GM19351 (cell line): ENCODE data around the gene SORL1.
"Not testable (repeated sequence)": the region's sequence is repeated elsewhere in the genome, so short reads cannot be mapped to it uniquely, and the experiment has no call there.

Experiments
- ATAC-seq: cut with Tn5 transposase; IDR thresholded peaks from one replicate; pipeline ENCODE4 v1.9.1; 2021; ENCODE audit warnings: mild to moderate bottlenecking, moderate library complexity; ENCODE audit not compliant: unreplicated experiment

The SORL1 gene, protein sequence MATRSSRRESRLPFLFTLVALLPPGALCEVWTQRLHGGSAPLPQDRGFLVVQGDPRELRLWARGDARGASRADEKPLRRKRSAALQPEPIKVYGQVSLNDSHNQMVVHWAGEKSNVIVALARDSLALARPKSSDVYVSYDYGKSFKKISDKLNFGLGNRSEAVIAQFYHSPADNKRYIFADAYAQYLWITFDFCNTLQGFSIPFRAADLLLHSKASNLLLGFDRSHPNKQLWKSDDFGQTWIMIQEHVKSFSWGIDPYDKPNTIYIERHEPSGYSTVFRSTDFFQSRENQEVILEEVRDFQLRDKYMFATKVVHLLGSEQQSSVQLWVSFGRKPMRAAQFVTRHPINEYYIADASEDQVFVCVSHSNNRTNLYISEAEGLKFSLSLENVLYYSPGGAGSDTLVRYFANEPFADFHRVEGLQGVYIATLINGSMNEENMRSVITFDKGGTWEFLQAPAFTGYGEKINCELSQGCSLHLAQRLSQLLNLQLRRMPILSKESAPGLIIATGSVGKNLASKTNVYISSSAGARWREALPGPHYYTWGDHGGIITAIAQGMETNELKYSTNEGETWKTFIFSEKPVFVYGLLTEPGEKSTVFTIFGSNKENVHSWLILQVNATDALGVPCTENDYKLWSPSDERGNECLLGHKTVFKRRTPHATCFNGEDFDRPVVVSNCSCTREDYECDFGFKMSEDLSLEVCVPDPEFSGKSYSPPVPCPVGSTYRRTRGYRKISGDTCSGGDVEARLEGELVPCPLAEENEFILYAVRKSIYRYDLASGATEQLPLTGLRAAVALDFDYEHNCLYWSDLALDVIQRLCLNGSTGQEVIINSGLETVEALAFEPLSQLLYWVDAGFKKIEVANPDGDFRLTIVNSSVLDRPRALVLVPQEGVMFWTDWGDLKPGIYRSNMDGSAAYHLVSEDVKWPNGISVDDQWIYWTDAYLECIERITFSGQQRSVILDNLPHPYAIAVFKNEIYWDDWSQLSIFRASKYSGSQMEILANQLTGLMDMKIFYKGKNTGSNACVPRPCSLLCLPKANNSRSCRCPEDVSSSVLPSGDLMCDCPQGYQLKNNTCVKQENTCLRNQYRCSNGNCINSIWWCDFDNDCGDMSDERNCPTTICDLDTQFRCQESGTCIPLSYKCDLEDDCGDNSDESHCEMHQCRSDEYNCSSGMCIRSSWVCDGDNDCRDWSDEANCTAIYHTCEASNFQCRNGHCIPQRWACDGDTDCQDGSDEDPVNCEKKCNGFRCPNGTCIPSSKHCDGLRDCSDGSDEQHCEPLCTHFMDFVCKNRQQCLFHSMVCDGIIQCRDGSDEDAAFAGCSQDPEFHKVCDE (N-terminal part only)

DNA sequence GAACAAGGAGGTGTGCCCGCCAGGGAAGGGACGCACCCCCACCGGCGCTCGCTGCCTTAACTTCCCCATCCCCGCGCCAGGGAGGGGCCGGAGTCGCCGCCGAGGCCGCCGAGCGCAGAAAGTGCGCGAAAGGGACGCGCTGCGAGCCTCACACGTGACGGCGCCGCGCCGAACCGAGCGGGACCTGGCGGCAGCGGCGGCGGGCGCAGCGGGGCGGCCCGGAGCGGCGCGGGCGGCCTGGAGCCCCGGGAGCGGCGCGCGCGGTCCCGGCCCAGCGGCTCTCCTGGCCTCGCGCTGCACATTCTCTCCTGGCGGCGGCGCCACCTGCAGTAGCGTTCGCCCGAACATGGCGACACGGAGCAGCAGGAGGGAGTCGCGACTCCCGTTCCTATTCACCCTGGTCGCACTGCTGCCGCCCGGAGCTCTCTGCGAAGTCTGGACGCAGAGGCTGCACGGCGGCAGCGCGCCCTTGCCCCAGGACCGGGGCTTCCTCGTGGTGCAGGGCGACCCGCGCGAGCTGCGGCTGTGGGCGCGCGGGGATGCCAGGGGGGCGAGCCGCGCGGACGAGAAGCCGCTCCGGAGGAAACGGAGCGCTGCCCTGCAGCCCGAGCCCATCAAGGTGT, at the start of gene SORL1:
SORL1 (plus strand) TSS at position 329 of the 623 bp plus-strand sequence; CDS start at position 347, 18 bp downstream.
- peak; percentile 58 for ATAC-seq

DNA sequence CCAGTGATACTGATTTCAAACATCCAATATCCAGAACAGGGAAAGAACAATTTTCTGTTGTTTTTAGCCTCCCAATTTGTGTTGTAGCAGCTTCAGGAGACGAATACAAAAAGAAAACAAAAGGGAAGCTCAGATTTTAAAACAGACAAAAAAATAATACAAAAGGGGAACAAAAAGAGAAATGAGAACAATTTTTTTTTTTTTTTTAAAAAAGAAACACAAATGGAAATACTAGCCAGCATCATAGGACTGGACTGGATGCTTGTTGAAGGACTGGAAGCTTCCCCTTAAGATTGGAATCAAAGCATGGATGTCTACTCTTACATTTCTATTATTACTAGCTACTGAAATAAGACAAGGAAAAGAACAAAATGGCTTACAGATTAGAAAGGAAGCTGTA, 46.5 kb upstream of the SORL1 start:
- no peak for ATAC-seq

DNA sequence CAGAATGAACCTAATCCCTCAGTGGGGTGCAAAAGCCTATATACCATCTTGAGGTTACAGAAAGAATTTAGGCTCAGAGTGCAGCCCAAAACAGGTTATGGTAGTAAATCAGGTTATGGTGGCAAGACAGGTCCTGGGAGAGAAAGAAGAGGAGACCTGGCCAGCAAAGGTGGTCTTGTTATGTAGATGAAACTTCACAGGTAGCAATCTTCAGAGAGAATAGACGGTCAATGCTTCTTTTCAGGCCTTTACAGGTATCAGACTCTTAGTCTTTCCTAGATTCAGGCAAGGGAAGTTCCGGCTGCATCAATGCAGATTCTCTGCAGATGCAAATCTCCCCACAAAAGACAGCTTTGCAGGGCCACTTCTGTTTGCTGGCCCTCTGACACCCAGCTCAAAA, 45.8 kb upstream of the SORL1 start:
- ATAC-seq, result no peak

DNA sequence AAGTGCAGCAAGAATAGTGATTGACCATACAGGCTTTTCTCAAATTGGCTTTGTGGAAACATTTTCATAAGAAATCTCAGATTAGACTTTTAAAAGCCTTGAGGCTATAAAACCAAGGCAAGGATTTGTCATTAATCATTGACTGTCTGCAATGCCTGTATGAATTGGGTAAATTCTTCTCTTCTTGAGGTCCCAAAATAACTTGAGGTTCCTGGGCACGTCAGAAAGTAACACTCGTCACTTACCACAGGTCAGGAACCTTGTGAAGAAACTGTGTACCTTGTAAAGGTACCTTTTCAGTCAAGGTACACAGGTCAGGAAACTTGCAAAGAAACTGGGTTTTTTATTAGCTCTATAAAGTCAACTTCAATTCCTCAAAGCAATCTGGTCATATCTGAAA, 43.3 kb upstream of the SORL1 start:
- no peak for ATAC-seq

DNA sequence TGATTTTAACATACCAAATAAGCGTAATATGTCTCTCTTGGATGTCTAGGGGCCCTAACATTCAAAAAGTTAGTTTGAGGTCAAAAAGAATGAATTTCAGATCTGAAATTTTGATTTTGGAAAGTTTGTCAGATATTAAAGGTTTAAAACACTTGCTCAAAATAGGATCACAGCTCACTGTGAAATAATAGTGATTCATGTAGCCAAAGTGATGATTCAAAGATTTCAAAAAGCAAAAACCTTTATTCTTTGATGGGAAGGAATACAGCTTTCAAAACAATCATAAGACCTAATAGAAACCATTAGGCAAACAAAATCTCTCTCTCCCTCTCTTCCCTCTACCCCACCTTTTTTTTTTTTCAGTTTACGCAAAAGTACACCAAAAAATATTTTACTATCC, 42.1 kb upstream of the SORL1 start:
- ATAC-seq, result not testable (repeated sequence)

DNA sequence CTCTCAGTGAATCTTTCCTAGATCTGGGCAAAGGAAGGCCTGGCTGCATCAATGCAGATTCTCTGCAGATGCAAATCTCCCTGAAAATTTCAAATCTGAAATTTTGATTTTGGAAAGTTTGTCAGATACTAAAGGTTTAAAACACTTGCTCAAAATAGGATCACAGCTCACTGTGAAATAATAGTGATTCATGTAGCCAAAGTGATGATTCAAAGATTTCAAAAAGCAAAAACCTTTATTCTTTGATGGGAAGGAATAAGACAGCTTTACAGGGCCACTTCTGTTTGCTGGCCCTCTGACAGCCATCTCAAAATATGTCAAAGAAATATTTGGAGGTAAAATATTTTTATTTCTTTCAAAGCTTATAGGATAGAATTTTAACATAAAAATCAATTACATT, 40.8 kb upstream of the SORL1 start:
- ATAC-seq, result not testable (repeated sequence)

DNA sequence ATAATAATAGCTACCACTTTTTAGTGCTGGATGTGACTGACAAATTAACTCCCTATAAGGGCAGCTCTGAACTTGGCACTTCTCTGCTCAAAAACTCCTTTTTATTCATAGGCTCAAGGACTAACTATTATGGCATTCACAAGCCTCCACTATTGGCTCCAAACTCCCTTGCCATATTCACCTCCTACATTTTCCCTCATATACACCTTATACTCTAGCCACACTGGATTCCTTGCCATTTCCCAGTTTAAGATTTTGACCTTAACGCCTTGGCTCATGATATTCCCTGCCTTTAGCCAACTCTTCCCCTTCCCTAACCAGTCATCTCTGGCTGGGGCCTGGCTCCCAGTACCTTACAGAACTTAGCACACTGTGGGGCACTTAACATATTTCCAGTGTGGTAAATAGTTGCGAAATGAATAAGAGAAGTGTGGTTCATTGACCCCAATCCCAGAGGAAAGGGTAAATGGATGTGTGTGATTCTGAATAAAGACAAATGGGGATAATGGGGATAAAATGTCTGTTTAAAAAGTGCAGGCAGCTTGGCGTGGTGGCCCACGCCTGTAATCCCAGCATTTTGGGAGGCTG, 40.0 kb upstream of the SORL1 start:
- no peak for ATAC-seq

DNA sequence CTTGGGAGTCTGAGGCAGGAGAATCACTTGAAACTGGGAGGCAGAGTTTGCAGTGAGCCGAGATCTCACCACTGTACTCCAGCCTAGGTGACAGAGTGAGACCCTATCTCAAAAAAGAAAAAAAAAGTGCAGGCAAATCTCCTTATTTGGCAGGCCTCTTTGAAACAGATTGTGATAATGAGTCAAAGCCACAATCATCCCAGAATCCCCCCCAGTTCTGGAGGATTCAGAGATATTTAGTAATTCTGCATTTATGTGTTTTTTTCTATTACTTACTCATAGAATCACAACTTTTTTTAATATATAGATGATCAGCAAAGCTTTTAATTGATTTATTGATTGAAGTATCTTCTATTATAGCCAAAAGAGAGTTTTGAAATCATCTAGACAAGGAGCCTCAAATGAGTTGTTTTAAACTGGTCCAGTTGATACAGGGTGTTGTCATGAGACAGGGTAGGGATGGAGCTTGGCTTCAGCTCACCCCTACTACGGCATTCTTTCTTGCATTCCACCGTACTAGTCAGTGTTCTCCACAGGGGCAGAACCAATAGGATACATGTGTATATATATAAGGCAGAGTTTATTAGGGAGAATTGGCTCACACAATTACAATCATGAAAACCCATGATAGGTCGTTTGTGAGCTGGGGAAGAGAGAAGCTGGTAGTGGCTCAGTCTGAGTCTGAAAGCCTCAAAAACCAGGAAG, 39.3 kb upstream of the SORL1 start:
- no peak for ATAC-seq

DNA sequence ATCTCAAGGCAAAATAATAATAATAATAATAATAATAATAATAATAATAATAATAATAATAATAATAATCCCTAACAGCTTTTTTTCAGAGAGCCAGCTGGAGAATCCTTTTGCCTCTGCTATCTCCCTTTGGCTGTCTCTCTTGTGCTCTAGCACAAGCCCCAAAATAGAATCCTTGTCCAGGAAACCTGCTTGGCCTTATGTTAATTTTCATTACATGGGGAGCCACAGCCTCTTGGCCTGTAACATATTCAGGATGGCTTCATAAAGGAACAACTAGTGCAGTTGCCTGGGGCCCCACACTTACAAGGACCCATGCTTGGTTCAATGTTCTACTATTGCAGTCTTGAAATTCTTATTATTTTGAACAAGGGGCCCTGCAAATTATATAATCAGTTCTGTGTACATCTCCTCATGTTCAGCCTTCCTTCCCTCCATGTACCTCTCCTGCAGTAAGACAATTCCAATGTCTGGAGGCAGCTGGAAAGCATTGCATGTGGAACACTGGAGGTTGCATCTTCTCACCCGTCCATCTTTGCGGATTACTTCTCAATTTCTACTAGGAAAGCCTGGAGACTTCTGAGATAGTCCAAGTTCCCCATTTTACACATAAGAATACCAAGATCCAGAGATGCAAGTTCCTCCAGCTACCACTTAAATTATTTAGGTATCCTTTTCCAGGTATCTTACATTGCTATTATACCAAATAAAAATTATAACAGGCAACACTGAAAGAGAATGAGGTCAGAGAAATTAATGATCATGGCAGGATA, 37.8 kb upstream of the SORL1 start:
- ATAC-seq, result no peak

DNA sequence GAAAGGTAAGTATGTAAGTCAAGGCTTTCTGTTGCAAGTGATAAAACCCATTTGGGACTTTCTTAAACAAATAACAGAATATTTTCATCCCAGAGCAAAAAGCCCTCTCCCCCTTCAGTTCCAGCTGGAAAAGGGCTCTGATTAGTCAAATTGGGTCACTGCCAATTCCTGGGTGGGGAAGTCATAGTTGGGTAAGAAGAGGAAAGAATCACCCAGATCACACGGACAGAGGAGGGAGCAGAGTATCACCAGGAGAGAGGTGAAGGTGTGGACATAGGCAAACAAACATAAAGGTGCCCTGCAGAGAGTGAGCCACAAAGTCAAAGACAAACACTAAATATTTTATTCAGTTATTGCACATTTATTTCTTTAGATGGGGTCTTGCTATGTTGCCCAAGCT, 36.3 kb upstream of the SORL1 start:
- ATAC-seq, result no peak

DNA sequence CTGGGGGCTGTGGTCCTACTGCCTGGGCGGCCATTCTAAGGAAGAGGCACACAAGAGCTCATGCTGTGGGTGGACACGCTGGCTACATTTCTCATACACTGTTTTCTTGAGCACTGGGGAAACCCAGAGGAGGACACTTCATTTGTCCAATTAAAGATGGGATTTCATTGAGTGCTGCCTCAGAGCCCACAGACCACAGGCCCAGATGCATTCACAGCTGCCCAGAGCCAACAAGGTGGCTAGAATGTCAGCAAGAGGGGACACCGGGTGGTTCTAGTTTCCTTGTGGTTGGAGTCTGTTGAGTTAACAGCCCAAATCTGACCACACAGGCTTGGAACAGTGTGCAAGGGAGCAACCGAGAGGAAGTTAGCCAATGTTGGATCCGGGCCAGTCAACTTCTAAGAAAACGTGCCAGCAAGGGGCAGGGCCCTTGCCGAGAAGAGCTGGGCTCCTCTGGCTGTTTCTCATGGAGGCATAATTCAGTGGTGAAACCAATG, 35.0 kb upstream of the SORL1 start:
- no peak for ATAC-seq

DNA sequence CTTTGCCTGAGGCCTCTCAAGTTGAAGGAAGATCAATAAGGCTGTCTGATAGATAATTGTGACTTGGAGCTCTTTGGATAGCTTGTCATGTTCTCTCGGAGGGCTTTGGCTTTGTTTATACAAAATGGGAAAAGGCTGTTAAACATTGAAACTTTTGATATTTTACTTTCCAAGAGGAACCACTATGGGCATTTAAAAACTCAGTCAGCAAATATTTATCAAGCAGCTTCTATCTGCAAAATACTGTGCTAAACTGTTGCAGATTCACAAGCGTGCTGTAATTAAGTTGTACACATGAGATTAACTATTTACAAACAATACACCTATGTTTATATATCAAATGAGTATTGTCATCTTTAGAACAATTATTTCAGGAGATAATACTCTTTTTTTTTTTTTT, 34.5 kb upstream of the SORL1 start:
- ATAC-seq, result no peak

DNA sequence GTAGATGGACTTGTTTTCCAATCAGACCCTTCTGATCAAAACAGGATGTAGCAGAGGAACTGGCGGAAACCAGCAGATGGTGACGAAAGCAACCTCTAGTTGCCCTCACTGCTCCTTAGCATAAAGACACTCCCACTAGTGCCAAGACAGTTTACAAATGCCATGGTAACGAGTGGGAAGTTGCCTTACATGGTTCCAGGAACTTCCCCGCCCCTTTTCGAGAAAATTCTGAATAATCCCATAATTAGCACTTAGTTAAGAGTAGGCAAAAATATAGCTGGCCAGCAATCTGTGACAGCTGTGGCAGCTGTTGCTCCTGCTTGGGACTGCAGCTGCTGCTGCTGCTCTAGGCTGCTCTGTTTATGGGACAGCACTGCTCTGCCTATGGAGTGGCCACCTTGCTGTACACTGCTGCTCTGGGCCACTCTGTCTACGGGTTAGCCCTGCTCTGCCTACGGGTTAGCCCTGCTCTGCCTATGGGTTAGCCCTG, 33.4 kb upstream of the SORL1 start:
- ATAC-seq, result peak; percentile 53

DNA sequence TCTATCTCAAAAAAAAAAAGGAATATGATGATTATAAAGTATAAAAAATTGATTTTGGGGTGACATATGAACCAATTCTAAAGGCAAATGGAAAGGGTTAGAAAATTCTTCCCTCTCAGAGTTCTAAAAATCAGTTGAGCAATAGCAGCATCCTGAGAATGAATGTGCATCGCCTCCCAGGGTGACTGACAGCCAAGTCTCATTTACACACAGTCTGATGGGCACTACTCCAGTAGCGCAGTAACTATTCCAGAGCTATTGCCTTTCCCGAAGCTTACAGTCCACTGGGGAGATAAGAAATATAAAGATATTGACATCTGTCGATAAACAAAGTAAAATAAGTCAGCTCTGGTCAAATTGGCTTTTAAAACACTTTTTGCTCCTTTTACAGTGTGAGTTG, 32.3 kb upstream of the SORL1 start:
- ATAC-seq, result no peak

DNA sequence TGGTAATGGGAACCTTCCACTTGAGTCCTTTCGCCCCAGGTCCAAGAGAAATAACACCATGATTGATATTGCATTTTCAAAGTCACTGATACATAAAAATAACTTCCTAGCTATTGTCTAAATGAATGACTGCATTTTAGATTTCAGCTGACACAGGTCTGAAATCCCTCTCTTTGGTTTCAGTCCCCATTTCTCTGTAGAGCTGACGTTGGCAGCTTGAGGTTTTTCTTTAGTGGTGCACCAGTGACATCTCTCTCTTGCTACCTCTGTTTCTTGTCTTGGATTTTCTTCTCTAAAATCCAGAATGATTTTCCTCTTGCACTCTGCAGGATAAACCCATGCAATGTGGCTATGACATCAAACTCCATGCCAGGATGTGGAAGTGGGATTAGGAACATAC, 31.7 kb upstream of the SORL1 start:
- ATAC-seq, result no peak

DNA sequence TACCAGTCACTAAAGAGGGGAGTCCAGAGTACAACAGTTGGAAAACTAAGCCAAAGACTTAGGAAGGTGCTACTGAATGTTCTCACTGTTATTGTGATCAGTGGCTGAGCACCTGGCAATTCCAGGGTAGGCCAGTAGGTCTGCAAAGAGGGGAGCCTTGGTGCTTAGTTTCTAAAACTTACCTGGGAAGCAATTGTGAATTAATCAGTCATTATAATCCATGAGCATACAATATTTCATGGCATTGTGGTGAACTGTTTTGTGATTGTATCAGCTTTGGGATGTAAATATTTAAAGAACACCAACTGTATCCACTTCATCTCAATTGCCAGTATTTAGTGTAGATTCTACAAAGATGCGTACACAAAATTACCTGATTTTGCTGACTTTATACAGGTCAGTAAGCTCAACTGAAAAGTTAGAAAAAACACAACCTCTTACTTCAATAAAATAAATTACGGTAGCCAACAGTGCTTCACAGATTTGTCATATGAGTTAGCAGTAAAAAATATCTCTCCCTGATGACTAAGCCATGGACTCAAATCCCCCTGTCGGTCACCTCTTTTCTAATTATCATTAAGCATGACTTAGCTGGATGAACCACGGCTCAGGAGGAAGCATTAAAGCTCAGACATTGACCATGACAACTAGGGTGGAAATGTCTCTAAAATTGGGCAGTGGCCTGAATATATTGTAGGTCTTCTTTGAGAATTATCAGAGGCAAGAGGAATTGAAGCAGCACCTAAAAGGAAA, 30.8 kb upstream of the SORL1 start:
- ATAC-seq, result no peak

DNA sequence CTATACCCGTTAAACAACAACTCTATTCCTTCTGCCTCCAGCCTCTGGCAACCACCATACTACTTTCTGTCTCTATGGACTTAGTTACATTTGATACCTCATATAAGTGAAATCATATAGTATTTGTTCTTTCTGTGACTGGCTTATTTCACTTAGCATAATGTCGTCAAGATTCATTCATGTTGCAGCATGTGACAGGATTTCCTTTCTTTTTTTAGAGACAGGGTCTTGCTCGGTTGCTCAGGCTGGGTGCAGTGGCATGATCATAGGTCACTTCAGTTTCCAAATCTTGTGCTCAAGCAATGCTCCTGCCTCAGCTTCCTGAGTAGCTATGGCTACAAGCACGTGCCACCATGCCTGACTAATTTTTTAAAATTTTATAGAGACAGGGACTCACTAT, 29.4 kb upstream of the SORL1 start:
- ATAC-seq, result no peak

DNA sequence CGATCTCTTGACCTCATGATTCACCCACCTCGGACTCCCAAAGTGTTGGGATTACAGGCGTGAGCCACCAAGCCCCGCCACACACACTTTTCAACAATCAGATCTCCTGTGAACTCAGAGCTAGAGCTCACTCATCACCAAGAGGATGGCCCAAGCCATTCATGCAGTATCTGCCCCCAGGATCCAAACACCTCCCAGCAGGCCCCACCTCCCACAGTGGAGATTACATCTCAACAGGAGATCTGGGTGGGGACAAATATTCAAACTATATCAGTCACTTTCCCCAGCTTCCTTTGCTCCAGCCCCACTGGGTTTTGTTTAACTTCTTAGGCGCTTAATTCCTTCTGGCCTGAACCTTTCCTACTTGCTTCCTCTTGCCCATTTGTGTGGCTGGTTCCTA, 26.3 kb upstream of the SORL1 start:
- no peak for ATAC-seq
